ENCODE measurements around the gene MLLT6.
A peak's percentile ranks its signal among the peaks of the same experiment; 100 is the strongest.

Gene MLLT6

GRCh38 chr17:38747463-38748148 is 42.5 kb downstream of the MLLT6 start:
- TF ChIP-seq CTCF (IDR thresholded peaks at IDR 0.05; ENCODE audit: control insufficient read depth, insufficient read depth, low read depth, low read length, missing control alignments), result no peak
- DNase-seq (ENCODE audit: low read depth), result no peak
- H3K4me3 ChIP-seq (ENCODE audit: control insufficient read depth, low read depth, low read length), result peak overlapping the region; percentile 99

- H3K4me3 ChIP-seq (ENCODE audit: control insufficient read depth, low read depth, low read length), result peak within 1 kb of the TSS; percentile 99
- DNase-seq (ENCODE audit: low read depth), result no peak
- no peak for TF ChIP-seq CTCF (IDR thresholded peaks at IDR 0.05; ENCODE audit: control insufficient read depth, insufficient read depth, low read depth, low read length, missing control alignments)
These were observed 43.2 kb downstream of the MLLT6 start, which contains the start of gene PCGF2 for GRCh38 chr17:38748149-38748891. PCGF2 (minus strand) TSS chr17:38748336; CDS start chr17:38740402, 7,934 bp downstream.

- no peak for TF ChIP-seq CTCF (IDR thresholded peaks at IDR 0.05; ENCODE audit: control insufficient read depth, insufficient read depth, low read depth, low read length, missing control alignments)
- peak overlapping the region; percentile 99 for H3K4me3 ChIP-seq (ENCODE audit: control insufficient read depth, low read depth, low read length)
- no peak for DNase-seq (ENCODE audit: low read depth)
These were observed 43.8 kb downstream of the MLLT6 start for GRCh38 chr17:38748892-38749222.

GRCh38 chr17:38749223-38750043 is 44.4 kb downstream of the MLLT6 start:
- peak; percentile 3 for TF ChIP-seq CTCF (IDR thresholded peaks at IDR 0.05; ENCODE audit: control insufficient read depth, insufficient read depth, low read depth, low read length, missing control alignments)
- DNase-seq (ENCODE audit: low read depth), result no peak
- H3K4me3 ChIP-seq (ENCODE audit: control insufficient read depth, low read depth, low read length), result peak overlapping the region; percentile 99

GRCh38 chr17:38750044-38750311 is 44.9 kb downstream of the MLLT6 start:
- DNase-seq (ENCODE audit: low read depth), result no peak
- peak overlapping the region; percentile 99 for H3K4me3 ChIP-seq (ENCODE audit: control insufficient read depth, low read depth, low read length)

More at GRCh38 chr17:38750044-38750311, 44.9 kb downstream of the MLLT6 start:
- TF ChIP-seq CTCF (IDR thresholded peaks at IDR 0.05; ENCODE audit: control insufficient read depth, insufficient read depth, low read depth, low read length, missing control alignments), result no peak
